Stomach (tissue), 9 donors: ENCODE results near the gene NSD1. TPM values are rescaled to one million over a fixed set of nuclear protein-coding genes. Genes with fewer than 3 reads are reported as not detected.

ENCODE experiments used
- DNase-seq, 2 donors: peaks; one replicate each; pipeline versions ENCODE4 v3.0.0 to v3.0.0-alpha.2; 2013 to 2019
- H3K27ac ChIP-seq, 5 donors: fragments of 200-600 bp in 4 of 5; sonication (generic) in 4 of 5; one replicate each; pipeline ENCODE4 v1.5.1; 2013 to 2019; ENCODE audit warnings: mild to moderate bottlenecking in 1 of 5, moderate library complexity in 1 of 5
- H3K27me3 ChIP-seq, 3 donors: fragments of 200-600 bp; sonication (generic); one replicate each; pipeline ENCODE4 v1.5.1; 2017 to 2019; ENCODE audit warnings: mixed run types in 1 of 3
- H3K36me3 ChIP-seq, 4 donors: fragments of 200-600 bp; sonication (generic); 1 replicate in 3 of 4; 2 replicates in 1 of 4; pipeline ENCODE4 v1.5.1; 2016 to 2019
- H3K4me1 ChIP-seq, 4 donors: fragments of 200-600 bp; sonication (generic); one replicate each; pipeline ENCODE4 v1.5.1; 2016 to 2019
- H3K4me3 ChIP-seq, 4 donors: fragments of 200-600 bp; sonication (generic) in 3 of 4; one replicate each; pipeline ENCODE4 v1.5.1; 2016 to 2019; ENCODE audit warnings: mild to moderate bottlenecking in 1 of 4
- H3K9me3 ChIP-seq, 4 donors: fragments of 200-600 bp; sonication (generic); one replicate each; pipeline ENCODE4 v1.5.1; 2016 to 2019
- EP300 ChIP-seq: sonication (generic); formaldehyde crosslinking; IDR thresholded peaks from one replicate; pipeline ENCODE4 v1.6.1; 2017; ENCODE audit warnings: antibody characterized with exemption
- POLR2A ChIP-seq, 4 donors: fragments of 450-650 bp; IDR thresholded peaks; one replicate each; pipeline ENCODE4 v1.6.1; 2016; ENCODE audit warnings: antibody characterized with exemption in 4 of 4, control low read depth in 2 of 4, mild to moderate bottlenecking in 1 of 4, moderate library complexity in 1 of 4
- POLR2AphosphoS5 ChIP-seq, 3 donors: sonication (generic); formaldehyde crosslinking; IDR thresholded peaks; one replicate each; pipeline ENCODE4 v1.6.1; 2016; ENCODE audit warnings: antibody characterized with exemption in 3 of 3
- WGBS, 5 donors: extraction: QIAGEN DNeasy Blood & Tissue Kit in 3 of 5; methylation state at CpG; one replicate each; pipeline versions ENCODE4 v1.1.5 to v1.1.7; 2013 to 2018; 5-methylcytosine and 5-hydroxymethylcytosine counted together
- intact Hi-C: fragments of 100-400 bp; cut with DNase I; formaldehyde crosslinking; loops from one replicate; pipeline ENCODE4 v1.15.1; 2023; ENCODE audit warnings: low total_unique reads
- polyA plus RNA-seq, 3 donors: library from polyadenylated mRNA; stranded (reverse); fragments of 200-250 nt; gene quantifications; one replicate each; pipeline ENCODE4 v1.2.3, GENCODE V29; 2013
- total RNA-seq, 5 donors: library from RNA; depleted of rRNA; stranded (reverse); fragments of >200 nt; gene quantifications; one replicate each; pipeline versions ENCODE4 v1.1.0 to v1.2.3, GENCODE V29; 2014 to 2016
- TF ChIP-seq, protein P1 (sequence below), 7 experiments: fragments of 450-650 bp in 4 of 7; fragments of 200-600 bp in 3 of 7; sonication (generic) in 3 of 7; IDR thresholded peaks; one replicate each; pipeline ENCODE4 v1.5.1; 2016 to 2019; ENCODE audit warnings: antibody characterized with exemption in 7 of 7, control low read depth in 2 of 7, mild to moderate bottlenecking in 1 of 7
- donor health status: healthy with polysubstance abuse.
- donor health status: Bipolar disorder and iron deficiency.
- donor health status: healthy.

The NSD1 gene
- total and polyA plus RNA-seq, 8 donors, result 5.1 to 69.9 (median 23.5) TPM

DNA sequence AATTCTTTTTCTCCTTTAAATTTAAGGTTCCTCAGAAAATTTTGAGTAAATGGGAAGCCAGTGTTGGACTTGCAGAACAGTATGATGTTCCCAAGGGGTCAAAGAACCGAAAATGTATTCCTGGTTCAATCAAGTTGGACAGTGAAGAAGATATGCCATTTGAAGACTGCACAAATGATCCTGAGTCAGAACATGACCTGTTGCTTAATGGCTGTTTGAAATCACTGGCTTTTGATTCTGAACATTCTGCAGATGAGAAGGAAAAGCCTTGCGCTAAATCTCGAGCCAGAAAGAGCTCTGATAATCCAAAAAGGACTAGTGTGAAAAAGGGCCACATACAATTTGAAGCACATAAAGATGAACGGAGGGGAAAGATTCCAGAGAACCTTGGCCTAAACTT is 76.0 kb downstream of the NSD1 start:
- no peaks in the 10 kb centered on the region for H3K4me1 ChIP-seq
- WGBS, 5 donors, result 61 to 89% (median 79%) methylated on average over 4 of the region's 4 CpGs
- H3K36me3 ChIP-seq, result peaks cover 37 to 99% (median 99%) of the 10 kb centered on the region in 4 donors
- H3K27ac ChIP-seq, result no peak overlapping the region
- intact Hi-C loops, result no loop called here
- TF ChIP-seq POLR2A (IDR thresholded peaks at IDR 0.05) (no peak), EP300 (no peak), POLR2AphosphoS5 (IDR thresholded peaks at IDR 0.05) (no peak)
- TF ChIP-seq, protein P1, sequence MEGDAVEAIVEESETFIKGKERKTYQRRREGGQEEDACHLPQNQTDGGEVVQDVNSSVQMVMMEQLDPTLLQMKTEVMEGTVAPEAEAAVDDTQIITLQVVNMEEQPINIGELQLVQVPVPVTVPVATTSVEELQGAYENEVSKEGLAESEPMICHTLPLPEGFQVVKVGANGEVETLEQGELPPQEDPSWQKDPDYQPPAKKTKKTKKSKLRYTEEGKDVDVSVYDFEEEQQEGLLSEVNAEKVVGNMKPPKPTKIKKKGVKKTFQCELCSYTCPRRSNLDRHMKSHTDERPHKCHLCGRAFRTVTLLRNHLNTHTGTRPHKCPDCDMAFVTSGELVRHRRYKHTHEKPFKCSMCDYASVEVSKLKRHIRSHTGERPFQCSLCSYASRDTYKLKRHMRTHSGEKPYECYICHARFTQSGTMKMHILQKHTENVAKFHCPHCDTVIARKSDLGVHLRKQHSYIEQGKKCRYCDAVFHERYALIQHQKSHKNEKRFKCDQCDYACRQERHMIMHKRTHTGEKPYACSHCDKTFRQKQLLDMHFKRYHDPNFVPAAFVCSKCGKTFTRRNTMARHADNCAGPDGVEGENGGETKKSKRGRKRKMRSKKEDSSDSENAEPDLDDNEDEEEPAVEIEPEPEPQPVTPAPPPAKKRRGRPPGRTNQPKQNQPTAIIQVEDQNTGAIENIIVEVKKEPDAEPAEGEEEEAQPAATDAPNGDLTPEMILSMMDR (IDR thresholded peaks at IDR 0.05), result no peak
- no peak overlapping the region for H3K4me3 ChIP-seq
- no peaks in the 10 kb centered on the region for H3K9me3 ChIP-seq
- H3K27me3 ChIP-seq, result no peaks in the 10 kb centered on the region
- no peak for DNase-seq

GRCh38 chr5:177212242-177212641 is 78.7 kb downstream of the NSD1 start:
- intact Hi-C loops, result no loop called here
- no peaks in the 10 kb centered on the region for H3K27me3 ChIP-seq
- TF ChIP-seq, protein P1 (IDR thresholded peaks at IDR 0.05), result no peak
- no peak for TF ChIP-seq EP300
- TF ChIP-seq POLR2A (IDR thresholded peaks at IDR 0.05), result no peak
- TF ChIP-seq POLR2AphosphoS5 (IDR thresholded peaks at IDR 0.05), result no peak
- no peak overlapping the region for H3K27ac ChIP-seq
- H3K36me3 ChIP-seq, result peaks cover 32 to 90% (median 87%) of the 10 kb centered on the region in 4 donors
- WGBS, 5 donors, result 61 to 65% (median 64%) methylated on average over 3 of the region's 3 CpGs
- no peak for DNase-seq
- no peaks in the 10 kb centered on the region for H3K4me1 ChIP-seq
- no peaks in the 10 kb centered on the region for H3K9me3 ChIP-seq
- no peak overlapping the region for H3K4me3 ChIP-seq

DNA sequence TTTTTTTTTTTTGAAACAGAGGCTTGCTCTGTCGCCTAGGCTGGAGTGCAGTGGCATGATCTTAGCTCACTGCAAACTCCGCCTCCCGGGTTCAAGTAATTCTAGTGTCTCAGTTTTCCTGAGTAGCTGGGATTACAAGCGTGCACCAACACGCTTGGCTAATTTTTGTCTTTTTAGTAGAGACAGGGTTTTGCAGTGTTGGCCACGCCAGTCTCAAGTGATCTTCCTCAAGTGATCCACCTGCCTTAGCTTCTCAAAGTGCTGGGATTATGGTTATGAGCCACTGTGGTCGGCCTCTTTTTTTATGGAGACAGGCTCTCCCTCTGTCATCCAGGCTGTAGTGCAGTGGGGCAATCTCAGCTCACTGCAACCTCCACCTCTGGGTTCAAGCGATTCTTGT is 87.0 kb downstream of the NSD1 start:
- peaks cover 0 to 9% (median 0%) of the 10 kb centered on the region in 4 donors for H3K4me1 ChIP-seq
- DNase-seq, result no peak
- peaks cover 3 to 38% (median 18%) of the 10 kb centered on the region in 4 donors for H3K36me3 ChIP-seq
- H3K27ac ChIP-seq, result no peak overlapping the region
- intact Hi-C loops, result no loop called here
- H3K9me3 ChIP-seq, result no peaks in the 10 kb centered on the region
- 81 to 97% (median 92%) methylated on average over 8 of the region's 8 CpGs for WGBS, 5 donors
- no peak overlapping the region for H3K4me3 ChIP-seq
- H3K27me3 ChIP-seq, result no peaks in the 10 kb centered on the region
- TF ChIP-seq POLR2A (IDR thresholded peaks at IDR 0.05), result no peak
- TF ChIP-seq, protein P1 (IDR thresholded peaks at IDR 0.05), result no peak
- no peak for TF ChIP-seq POLR2AphosphoS5 (IDR thresholded peaks at IDR 0.05)
- TF ChIP-seq EP300, result no peak

DNA sequence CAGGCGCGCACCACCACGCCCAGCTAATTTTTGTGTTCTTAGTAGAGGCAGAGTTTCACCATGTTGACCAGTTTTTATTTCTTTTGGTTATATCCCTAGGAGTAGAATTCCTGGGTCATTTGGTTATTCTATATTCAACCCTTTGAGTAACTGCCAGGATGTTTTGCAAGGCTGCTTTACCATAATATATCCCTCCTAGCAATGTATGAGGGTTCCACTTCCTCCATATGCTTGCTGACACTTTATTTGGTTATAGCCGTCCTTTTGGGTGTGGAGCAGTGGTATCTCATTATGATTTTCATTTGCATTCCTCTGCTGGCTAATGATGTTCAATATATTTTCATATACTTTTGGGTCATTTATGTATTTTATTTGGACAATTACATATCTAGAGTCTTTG is 88.7 kb downstream of the NSD1 start:
- intact Hi-C loops, result no loop called here
- H3K27me3 ChIP-seq, result no peaks in the 10 kb centered on the region
- peaks cover 3 to 35% (median 15%) of the 10 kb centered on the region in 4 donors for H3K36me3 ChIP-seq
- H3K4me3 ChIP-seq, result no peak overlapping the region
- WGBS, 5 donors, result 89 to 95% (median 92%) methylated on average over 4 of the region's 4 CpGs
- H3K4me1 ChIP-seq, result peaks cover 0 to 9% (median 0%) of the 10 kb centered on the region in 4 donors
- TF ChIP-seq POLR2AphosphoS5 (IDR thresholded peaks at IDR 0.05) (no peak), EP300 (no peak), POLR2A (IDR thresholded peaks at IDR 0.05) (no peak)
- TF ChIP-seq, protein P1 (IDR thresholded peaks at IDR 0.05), result no peak
- DNase-seq, result no peak
- H3K9me3 ChIP-seq, result no peaks in the 10 kb centered on the region
- H3K27ac ChIP-seq, result no peak overlapping the region
